GM12801 (cell line): Measurements from ENCODE around the gene NOD2.

Experiments
- CTCF ChIP-seq: IDR thresholded peaks from one replicate; pipeline ENCODE4 v1.5.1; 2011; ENCODE audit warnings: control low read depth; ENCODE audit not compliant: insufficient read length; ENCODE audit errors: extremely low read depth

NOD2 gene

GRCh38 chr16:50673496-50674275 is 19.7 kb upstream of the NOD2 start:
- TF ChIP-seq CTCF, result no peak

- no peak for TF ChIP-seq CTCF
Measured at GRCh38 chr16:50674831-50675230, 18.6 kb upstream of the NOD2 start.

GRCh38 chr16:50675686-50676610 is 17.5 kb upstream of the NOD2 start:
- TF ChIP-seq CTCF, result no peak

GRCh38 chr16:50676684-50677225 is 16.7 kb upstream of the NOD2 start:
- no peak for TF ChIP-seq CTCF

GRCh38 chr16:50677351-50677750 is 16.1 kb upstream of the NOD2 start:
- no peak for TF ChIP-seq CTCF

GRCh38 chr16:50678531-50678930 is 14.9 kb upstream of the NOD2 start:
- no peak for TF ChIP-seq CTCF

GRCh38 chr16:50679266-50679665 is 14.1 kb upstream of the NOD2 start:
- no peak for TF ChIP-seq CTCF
